DMS114 treated with DMSO at 0.1 percent for 48 hours (cell line): ENCODE results near the gene IGSF21.

Experiments
- DNase-seq: peaks from one replicate; lab custom pipeline; 2025; ENCODE audit not compliant: unreplicated experiment; lab: John Stamatoyannopoulos, UW

IGSF21 gene

DNA sequence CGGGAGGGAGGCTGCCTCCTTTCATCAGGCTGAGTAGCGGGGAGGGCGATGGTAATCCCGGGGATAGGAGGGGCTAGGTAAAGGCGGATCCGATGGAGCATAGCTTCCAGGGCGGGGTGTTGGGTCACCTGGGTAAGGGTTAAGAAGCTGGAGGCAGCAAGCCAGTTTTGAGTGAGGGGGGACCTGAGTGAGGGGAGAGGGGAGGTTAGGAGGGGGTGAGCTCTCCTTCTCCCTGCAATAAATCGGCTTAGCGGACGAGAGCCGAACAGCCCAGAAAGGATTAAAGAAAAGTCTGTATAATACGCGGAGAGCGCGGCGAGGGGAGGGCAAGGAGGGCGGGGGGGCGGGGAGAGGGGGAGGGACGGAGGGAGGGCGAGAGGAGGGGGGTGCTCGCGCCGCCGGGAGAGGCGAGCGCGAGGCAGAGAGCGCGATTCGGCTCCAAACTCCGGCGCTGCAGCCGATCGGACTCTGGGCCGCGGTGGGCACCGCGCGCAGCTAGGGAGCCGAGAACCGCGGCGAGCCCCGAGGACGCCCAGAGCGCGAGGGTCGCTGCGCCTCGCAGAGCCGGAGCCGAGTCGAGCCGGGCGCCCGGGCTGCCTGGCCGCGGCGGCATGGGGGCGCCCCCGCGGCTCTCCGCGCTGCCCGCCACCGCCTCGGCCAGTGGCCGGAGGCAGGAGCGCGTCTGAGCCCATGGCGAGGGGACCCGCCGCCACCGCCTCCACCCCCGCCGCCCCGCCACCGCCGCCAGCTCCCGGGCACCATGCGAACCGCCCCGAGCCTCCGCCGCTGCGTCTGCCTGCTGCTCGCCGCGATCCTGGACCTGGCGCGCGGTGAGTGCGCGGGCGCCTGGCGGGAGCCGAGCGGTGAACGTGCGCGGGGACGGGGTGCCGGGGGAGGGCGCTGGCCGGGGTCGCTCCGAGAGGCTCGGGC lies at the start of gene IGSF21:
IGSF21 (plus strand) TSS at position 430 of the 930 bp plus-strand sequence; CDS start at position 761, 331 bp downstream.
- no peak for DNase-seq

DNA sequence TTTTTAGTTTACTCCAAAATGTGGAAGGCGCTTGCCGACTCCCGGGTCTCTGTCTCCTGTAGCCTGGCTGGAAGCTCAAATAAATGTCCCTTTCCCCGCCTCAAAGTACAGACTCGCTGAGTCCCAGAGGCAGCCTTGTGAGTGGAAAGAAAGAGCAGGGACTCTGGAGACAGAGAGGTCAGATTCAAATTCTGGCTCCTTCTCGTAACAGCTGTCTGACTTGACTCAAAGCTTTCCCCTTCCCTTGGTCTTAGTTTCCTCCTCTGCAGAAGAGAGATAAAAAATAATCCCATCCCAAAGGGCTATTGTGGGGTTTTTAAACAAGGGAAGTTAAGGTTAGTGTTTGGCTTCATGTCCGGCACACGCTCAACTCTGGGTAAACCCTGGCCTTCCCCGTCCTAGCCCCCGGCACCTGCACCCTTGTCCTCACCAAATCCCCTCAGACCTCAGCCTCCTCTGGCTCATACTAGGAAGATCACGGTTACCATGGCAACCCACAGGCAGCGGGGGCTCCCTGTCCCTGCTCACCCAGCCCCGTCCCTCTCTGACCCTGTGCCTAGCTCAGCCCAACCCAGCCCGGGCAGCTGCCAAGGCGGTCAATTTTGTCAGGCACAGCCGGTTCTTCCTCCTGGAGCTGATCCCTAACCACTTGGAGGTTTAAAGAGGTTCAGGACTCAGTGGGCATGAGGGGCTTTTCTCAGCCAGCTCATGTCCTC lies 49.2 kb upstream of the IGSF21 start:
- no peak for DNase-seq

DNA sequence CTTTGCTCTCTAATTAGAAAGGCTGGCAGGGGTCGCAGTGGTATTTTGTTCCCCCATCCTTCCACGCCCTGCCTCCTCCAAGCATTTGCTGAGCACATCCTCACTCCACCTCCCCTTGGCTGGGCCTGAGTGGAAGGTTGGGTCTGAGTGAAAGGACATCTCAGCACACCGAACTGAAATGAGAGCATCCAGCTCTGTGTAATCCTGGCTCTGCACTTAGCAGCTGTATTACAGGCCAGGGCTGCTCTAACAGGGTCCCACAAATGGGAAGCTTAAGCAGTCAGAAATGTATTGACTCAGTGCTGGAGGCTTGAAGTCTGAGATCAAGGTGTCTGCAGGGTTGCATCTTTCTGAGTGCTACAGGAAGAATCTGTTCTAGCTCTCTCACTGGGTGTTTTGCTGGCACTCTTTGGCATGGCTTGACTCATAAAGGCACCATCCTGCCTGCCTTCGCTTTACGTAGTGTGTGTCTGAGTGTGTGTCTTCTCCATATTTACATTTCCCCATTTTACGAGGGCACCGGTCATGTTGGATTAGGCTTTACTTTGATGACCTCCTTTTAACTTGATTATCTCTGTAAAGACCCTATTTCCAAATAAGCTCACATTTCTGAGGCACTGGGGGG lies 48.5 kb upstream of the IGSF21 start:
- no peak for DNase-seq

DNA sequence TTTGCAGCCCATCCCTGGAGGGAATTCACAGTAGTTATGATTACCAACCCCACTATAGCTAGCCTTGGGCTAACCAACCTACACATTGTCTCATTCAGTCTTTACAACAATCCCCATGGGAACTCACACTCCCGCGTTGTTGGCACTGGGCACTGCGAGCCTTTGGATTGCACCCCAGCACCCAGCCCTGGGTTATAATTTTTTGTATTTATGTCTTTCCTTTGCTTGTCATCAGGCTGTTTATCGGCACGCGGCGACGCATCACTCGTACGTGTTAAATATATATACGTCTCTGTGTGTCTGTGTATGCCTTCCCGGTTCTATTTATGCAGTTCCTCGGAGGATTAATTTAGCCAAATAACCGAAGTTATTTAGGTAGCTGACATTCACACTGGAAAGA lies 47.2 kb upstream of the IGSF21 start:
- DNase-seq, result no peak

DNA sequence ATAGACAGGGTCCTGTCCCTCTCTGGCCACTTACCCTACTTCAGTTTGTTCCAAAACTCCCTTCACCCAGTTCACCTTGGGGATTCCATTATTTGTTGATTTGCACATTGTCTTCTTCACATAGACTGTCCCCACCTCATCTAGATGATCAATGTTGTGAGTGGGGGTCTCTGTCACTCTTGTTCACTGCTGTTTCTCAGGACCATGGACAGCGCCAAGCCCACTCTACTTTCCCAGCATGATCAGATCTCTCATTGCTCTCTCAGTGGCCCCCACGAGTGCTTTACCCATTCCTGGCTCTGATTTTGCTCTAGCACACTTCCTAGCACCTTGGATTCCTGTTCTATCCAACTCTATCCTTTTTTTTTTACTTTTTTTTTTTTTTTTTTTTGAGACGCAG lies 45.4 kb upstream of the IGSF21 start:
- no peak for DNase-seq

DNA sequence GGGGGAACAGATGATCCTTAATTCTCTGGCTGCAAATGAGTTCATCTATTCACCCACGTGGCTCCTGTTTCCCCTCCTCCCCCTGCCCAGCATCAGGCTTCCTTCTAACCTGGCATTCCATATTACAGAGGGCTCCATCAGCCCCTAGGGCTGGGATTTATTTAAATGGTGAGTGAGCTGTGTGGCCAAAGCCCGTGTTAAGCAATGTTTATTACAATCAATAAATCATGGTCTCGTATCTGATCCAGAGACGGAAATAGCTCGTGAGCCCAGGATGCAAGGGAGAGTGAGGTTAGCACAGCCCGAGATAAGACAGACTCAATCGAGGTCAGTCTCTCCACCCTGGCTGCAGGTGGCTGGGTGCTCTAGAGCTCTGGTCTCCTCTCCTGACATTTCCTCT lies 43.1 kb upstream of the IGSF21 start:
- no peak for DNase-seq

DNA sequence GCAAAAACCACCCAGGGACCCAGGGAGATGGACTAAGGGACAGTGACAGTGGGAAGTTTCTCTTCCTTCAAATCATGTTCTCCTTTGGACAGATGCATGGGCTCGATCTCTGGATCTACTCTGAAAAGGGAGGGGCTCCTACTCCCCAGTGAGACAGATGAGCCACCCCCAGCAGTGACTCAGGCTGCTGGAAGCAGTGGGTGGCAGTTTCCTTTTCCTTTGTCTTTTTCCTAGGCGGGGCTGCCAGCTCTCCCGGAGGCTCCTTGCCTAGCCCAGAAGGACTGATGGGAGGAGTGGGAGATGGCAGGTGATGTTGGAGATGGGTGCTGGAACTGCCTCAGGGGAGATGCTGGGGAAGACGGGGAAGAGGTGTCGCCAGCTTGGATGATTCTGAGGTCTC lies 41.0 kb upstream of the IGSF21 start:
- DNase-seq, result no peak

DNA sequence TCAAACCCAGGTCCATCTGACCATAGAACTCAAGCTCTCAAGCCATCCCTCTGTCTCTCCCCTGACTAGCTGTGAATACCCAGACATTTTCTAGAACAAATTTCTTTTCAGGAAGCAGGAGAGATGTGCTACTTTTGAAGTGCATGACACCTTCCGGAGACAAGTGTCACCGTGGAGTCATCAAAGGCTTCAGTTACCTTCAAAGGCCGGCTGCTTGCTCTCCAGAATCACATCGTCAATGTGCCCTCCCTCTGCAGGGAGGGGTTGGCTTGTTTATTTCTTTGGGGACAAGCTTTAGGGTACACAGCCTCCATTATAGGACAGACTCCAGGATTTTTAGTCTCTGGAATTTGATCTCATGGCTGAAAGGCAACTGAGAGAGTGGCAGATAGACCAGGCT lies 37.7 kb upstream of the IGSF21 start:
- no peak for DNase-seq

DNA sequence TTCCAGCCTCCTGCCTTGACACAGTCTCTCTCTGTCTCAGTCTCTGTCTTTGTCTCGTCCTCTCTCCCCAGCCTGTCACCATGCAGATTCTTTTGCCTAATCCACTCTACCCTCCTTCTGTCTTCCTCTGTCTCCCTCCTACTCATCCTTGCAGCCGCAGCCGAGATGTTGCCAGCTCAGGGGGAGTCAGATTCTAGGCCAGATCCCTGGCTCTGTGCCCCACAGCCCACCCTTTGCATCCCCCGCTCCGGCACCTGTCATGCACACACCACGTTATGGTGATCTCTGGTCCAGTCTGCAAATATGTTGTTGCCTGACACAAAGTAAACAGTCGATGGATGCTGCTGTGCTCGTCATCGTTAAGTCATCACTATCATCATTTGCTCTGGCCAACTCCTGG lies 35.5 kb upstream of the IGSF21 start:
- DNase-seq, result no peak

DNA sequence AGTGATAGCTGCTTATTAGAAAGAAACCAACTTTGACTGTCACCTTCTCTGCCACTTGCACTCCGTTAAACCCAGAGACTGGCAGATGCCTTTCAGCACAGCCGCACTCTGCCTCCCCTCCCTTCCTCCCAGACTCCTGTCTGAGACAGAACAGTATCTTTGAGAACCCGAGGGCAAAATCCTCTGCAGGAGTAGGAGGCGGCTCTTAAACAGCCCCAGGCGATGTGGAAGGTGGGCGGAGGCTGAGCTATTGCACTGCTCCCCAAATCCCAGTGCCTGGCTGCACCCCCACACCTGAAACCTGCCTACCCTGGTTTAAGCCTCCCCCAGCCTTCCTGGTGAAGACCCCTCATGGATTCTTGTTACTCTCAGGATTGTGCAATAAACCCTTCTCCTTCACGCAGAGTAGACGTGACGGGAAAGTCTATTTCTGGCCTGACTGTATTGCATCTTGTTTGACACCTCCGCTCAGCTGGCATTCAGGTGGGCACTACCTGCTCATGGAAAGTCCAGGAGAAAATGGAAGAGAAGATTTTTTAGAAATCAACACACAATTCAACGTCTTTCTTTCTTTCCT lies 34.4 kb upstream of the IGSF21 start:
- DNase-seq, result no peak

DNA sequence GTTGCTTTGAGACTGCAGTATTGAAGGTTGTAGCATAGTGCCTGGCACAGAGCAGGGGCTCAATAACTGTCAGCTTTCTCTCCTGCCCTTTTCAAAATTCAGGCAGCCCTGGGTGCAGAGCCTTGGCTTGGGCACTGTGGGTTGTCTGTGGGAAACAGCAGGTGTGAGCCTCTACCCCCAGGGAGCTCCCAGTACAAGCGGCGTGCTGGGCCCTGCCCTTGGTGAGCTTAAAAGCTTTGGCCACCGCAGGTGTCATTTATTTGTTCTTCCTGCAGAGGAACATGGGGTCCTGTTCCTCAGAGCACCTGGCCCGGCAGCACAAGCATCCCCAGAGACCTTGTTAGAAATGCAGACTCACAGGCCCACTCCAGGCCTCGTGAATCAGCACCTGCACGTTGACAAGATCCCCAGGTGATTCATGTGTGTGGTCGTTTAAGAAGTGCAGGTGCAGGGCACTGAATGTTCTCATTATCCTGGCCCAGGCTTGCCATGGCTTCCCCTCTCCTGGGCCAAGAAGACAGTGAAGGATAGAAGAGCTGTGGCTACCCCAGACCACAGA lies 29.9 kb upstream of the IGSF21 start:
- DNase-seq, result no peak

DNA sequence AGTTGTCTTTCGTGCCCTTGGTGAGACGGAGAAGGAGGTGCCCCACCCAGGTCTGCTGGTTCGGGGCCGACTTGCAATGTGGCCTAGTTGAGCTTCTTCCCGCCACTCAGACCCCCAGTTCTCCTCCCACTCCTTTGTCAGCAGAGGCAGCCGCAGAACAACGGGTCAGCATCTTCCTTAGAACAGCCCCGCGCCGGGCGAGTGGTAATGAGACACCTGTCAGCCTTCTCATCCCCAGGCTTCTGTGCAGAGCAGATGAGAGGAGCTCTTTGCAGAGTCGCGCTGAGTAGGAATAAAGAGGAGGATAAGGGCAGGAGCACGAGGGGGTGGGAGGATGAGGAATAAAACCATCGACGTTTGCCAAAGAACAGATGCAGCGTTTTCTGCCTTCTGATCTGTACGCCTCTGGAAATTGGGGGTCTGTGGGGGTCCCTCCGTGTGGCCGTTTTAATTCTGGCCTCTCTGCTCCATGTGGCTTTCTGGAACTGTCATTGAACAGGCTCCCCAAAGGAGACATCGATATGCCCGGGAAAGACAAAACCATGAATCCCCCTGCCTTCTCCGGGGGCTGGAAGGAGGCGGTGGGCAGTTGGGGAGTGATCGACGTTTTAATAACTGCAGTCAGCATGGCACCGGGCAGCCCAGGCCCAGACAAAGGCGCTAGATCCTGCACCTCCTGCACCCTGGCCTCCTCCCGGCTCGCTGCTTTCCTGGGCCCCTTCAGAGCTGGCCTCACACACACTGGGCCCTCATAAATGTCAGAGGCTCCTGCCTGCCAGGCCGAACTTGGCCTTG lies 27.5 kb upstream of the IGSF21 start:
- no peak for DNase-seq

DNA sequence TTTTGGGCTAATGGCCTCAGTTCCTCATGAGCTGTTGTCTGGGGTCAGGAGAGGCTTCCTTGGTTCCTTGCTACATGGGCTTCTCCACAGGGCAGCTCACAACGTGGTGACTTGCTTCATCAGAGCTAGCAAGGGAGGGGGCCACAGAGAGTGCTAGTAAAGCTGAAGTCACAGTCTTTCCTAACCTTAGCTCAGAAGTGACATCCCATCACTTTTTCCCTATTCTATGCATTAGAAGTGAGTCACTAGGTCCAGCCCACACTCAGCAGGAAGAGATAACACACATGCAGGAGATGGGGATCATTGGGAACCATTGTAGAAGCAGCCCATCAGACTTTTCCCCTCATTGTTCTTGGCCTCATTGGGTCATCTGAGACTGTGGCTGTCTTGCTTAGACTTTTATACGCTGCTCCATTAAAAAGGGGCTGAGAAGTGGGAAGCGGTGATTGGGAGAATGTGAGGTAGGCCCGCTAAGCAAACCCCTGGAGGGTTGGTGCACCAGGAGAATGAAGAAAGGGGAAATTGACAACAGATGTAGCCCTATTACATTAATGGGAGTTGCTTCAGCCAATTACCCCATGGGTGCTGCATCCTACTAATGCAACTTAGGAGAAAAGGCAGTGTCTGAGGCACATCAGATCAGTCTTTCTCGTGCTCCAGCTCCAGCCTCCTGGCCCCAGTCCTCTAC lies 22.1 kb upstream of the IGSF21 start:
- DNase-seq, result no peak

DNA sequence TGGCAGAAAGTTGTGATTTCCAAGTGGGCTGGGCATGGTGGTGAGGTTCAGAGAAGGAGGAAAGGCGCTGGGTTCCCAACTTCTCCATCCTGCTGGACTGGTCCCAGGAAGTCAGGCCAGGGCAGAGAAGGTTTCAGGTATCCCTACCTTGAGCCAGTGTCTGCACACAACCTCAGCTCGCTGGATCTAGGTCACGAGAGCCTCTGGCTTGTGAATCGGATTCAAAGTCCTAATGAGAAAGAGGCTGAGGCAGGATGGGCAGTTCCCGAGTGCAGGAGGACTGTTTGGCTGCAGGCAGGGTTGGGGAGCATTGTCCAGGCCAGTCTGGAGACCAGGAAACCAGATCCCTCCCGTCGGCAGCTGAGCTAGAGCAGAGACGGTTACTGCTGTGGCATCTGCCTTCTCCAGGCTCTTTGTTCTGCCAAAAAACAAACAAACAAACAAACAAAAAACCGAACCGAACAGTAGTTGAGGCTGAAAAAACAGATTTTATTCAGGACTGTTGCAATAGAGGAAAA lies 19.5 kb upstream of the IGSF21 start:
- DNase-seq, result no peak

DNA sequence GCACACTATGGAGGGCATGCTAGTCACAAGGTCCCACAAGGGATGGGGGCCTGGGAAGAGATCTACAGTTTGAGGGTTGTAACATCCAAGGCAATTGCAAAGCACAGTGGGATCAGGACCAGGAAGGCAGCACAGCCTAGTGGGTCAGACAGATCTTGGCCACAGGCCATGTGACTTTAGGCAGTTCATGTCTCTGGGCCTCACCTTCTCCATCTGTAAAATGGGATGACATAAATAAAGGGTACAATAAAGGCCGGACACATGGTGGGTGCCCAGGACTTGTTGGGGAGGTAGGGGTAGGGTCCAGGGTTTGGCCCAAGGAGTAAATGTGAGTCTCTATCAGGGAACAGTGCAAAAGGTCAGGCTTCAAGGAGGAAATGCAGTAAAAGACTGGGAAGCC lies 18.1 kb upstream of the IGSF21 start:
- no peak for DNase-seq

DNA sequence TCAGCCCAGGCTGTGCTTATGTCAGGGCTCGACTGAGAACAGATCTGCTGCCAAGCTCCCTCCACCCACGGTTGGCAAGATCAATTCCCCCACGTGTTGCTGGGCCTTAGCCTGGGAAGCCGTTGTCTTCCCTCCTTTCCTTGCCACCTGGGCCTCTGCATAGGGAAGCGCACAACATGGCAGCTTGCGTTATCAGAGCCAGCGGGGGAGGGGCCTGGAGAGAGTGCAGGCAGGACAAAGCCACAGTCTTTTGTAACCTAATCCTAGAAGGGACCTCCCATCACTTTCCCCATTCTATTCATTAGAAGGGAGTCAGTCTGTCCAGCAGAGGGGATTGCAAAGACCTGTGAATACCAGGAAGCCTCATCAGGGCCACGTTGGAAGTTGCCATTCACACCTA lies 17.0 kb upstream of the IGSF21 start:
- no peak for DNase-seq

DNA sequence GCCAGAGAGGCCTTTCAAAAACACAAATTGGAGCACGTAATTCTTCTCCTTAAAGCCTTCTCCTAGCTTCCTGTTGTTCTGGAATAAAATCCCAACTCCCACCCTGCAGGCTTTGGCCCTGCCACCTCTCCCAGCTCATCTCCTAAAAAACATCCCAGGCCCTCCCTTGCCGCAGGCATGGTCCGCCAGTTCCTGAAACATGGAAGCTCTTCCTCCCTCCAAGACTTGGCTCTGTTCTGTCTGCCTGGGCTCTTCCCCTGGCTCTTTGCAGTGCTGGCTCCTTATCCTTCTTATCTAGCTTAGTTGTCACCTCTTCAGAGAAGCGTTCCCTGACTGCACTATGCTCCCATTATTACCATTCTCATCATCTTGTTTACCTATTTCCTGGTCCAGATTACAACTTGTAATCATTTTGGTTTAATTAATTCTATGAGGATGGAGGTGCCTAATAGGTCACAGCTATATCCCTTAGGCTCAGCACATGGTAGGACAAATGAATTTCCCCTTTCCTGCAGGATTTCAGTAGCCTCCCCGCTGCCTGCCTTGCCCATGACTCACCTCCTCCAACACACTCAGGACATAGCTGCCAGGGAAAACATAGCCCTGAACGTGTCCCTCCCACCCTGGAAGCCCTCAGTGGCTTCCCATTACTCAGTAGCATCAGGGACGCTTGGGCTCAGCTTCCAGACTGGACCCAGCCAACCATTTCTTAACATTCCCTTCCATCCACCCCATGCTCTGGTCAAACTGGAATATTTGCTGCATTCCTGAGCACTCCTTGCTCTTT lies 15.7 kb upstream of the IGSF21 start:
- no peak for DNase-seq

DNA sequence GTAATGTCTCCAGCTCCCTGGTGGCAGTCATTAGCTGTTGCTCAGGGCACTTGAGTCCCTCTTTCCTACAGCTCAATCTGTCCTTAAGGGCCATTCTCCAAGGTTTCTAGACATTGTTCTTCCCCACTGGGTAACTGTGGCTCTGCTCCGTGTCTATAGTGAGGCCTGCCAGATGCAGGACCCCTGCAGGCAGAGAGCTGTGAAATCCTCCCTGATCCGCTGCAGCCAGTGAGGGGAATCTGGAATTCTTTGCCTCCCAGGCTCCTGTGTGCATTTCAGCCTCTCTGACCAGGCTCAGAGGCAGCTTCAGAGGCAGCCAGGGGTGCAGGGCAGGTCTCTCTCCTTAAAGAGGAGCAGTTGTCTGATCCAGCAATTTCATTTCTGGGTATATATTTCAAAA lies 14.4 kb upstream of the IGSF21 start:
- DNase-seq, result no peak

DNA sequence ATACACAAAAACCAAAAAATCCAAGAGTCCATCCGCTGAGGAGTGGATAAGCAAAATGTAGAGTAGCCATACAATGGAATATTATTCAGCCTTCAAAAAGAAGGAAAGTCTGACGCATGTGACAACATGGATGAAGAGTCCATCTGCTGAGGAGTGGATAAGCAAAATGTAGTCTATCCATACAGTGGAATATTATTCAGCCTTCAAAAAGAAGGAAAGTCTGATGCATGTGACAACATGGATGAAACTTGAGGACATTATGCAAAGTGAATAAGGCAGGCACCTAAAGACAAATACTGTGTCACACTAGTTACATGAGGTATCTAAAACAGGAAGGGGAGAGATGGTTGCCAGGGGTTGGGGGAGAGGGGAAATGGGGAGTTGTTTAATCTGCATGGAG lies 14.0 kb upstream of the IGSF21 start:
- DNase-seq, result no peak
